PC-3 (cell line): ENCODE data around the gene CORO6. TPM values are rescaled to one million over a fixed set of nuclear protein-coding genes. Genes with fewer than 3 reads are reported as not detected.
A peak's percentile ranks its signal among the peaks of the same experiment; 100 is the strongest.

ENCODE experiments used
- ATAC-seq: fragments of 200-7000 bp; cut with Tn5 transposase; 2 replicates; pipeline ENCODE4 v1.9.1; 2020; ENCODE audit warnings: mild to moderate bottlenecking, moderate library complexity
- BruUV-seq: library from RNA; stranded (reverse); fragments of 400-500 nt; replicated peaks from 2 replicates; lab custom pipeline; 2021; lab: Mats Ljungman, UMichigan
- CTCF ChIA-PET: fragments of 300-600 bp; sonication (Branson Sonifier 250); formaldehyde crosslinking; loops from one replicate; lab custom pipeline; 2022; ENCODE audit warnings: antibody characterized with exemption; lab: Charles Lee
- POLR2A ChIA-PET: fragments of 300-600 bp; sonication (Branson Sonifier 250); formaldehyde crosslinking; loops from one replicate; lab custom pipeline; 2022; ENCODE audit warnings: antibody characterized with exemption; ENCODE audit not compliant: unreplicated experiment; lab: Charles Lee
- DNase-seq: peaks from one replicate; pipeline ENCODE4 v3.0.0-alpha.2; 2015
- H2AFZ ChIP-seq: fragments of 300-600 bp; sonication (generic); 2 replicates; pipeline ENCODE4 v1.6.0; 2016; ENCODE audit warnings: antibody characterized with exemption, low read length
- H3F3A ChIP-seq: fragments of 300-600 bp; sonication (generic); one replicate; pipeline ENCODE4 v1.6.0; 2017; ENCODE audit warnings: antibody characterized with exemption, low read length, control low read depth, mild to moderate bottlenecking; ENCODE audit not compliant: unreplicated experiment
- H3K27ac ChIP-seq: fragments of 300-600 bp; sonication (generic); 2 replicates; pipeline ENCODE4 v1.5.1; 2016; ENCODE audit warnings: mild to moderate bottlenecking, low read length
- H3K27me3 ChIP-seq: fragments of 300-600 bp; sonication (generic); 2 replicates; pipeline ENCODE4 v1.6.1; 2016; ENCODE audit warnings: low read length, mixed read lengths
- H3K36me3 ChIP-seq: fragments of 300-600 bp; sonication (generic); 2 replicates; pipeline ENCODE4 v1.6.1; 2016; ENCODE audit warnings: low read depth, mixed run types, low read length, mixed read lengths
- H3K4me1 ChIP-seq: fragments of 300-600 bp; sonication (generic); 2 replicates; pipeline ENCODE4 v1.5.1; 2016; ENCODE audit warnings: low read length; ENCODE audit not compliant: insufficient read depth
- H3K4me2 ChIP-seq: fragments of 300-600 bp; sonication (generic); 2 replicates; pipeline ENCODE4 v1.6.0; 2016; ENCODE audit warnings: low read length
- H3K4me3 ChIP-seq: fragments of 300-600 bp; sonication (generic); 2 replicates; pipeline ENCODE4 v1.5.1; 2016; ENCODE audit warnings: mild to moderate bottlenecking, low read length, mixed read lengths
- H3K79me2 ChIP-seq: fragments of 300-600 bp; sonication (generic); 2 replicates; pipeline ENCODE4 v1.6.1; 2017; ENCODE audit warnings: low read length, mixed read lengths
- H3K9ac ChIP-seq: fragments of 300-600 bp; sonication (generic); 2 replicates; pipeline ENCODE4 v1.6.0; 2016; ENCODE audit warnings: mild to moderate bottlenecking, low read length
- H3K9me2 ChIP-seq: fragments of 300-600 bp; sonication (generic); replicated peaks from 2 replicates; pipeline ENCODE4 v1.6.1; 2016; ENCODE audit warnings: mixed run types, low read length, mixed read lengths
- H3K9me3 ChIP-seq: fragments of 300-600 bp; sonication (generic); 2 replicates; pipeline ENCODE4 v1.6.1; 2016; ENCODE audit warnings: low read length, mixed read lengths
- H4K20me1 ChIP-seq: fragments of 300-600 bp; sonication (generic); 2 replicates; pipeline ENCODE4 v1.6.1; 2016; ENCODE audit warnings: low read length, mixed read lengths
- CTCF ChIP-seq: fragments of 300-600 bp; sonication (generic); conservative IDR thresholded peaks from 2 replicates; pipeline ENCODE4 v1.5.1; 2017; ENCODE audit warnings: antibody characterized with exemption, low read depth, mild to moderate bottlenecking, low read length
- EZH2 ChIP-seq: fragments of 300-600 bp; sonication (generic); IDR thresholded peaks from one replicate; pipeline ENCODE4 v1.6.1; 2017; ENCODE audit warnings: antibody characterized with exemption, mild to moderate bottlenecking, low read length; ENCODE audit not compliant: unreplicated experiment
- EZH2phosphoT487 ChIP-seq: fragments of 300-600 bp; sonication (generic); IDR thresholded peaks from 2 replicates; pipeline ENCODE4 v1.6.1; 2018; ENCODE audit warnings: mild to moderate bottlenecking, antibody characterized with exemption, low read length, borderline replicate concordance
- intact Hi-C: fragments of 100-400 bp; cut with micrococcal nuclease; formaldehyde crosslinking; loops from 2 replicates; pipeline ENCODE4 v1.9.0; 2023
- total RNA-seq: library from RNA; depleted of rRNA; stranded (reverse); fragments of >200 nt; gene quantifications from 2 replicates; pipeline ENCODE4 v1.2.3, GENCODE V29; 2014

Gene CORO6
- total RNA-seq, 1 experiment from 2014 or later = 0.44 TPM

- Histone ChIP-seq H3K9me2 (no peaks in the 10 kb centered on the region), H3K4me3 (no peak overlapping the region), H3K9me3 (no peaks in the 10 kb centered on the region), H3K27ac (no peak overlapping the region), H3K36me3 (no peaks in the 10 kb centered on the region), H3K4me2 (no peak overlapping the region), H3K27me3 (no peaks in the 10 kb centered on the region), H3K4me1 (no peaks in the 10 kb centered on the region; the same call in 1 of the 2 replicates), H3F3A (no peaks in the 10 kb centered on the region), H4K20me1 (no peaks in the 10 kb centered on the region), H3K79me2 (no peaks in the 10 kb centered on the region), H3K9ac (no peak overlapping the region), H2AFZ (no peak overlapping the region)
- intact Hi-C loops = no loop called here
- DNase-seq (no peak), ATAC-seq (no peak)
- CTCF ChIA-PET = no interaction called here
- BruUV-seq = no TSS peak
- POLR2A ChIA-PET = no interaction called here
- TF ChIP-seq EZH2 = no peak
- TF ChIP-seq CTCF = no peak
- no peak for TF ChIP-seq EZH2phosphoT487
These were observed 47.0 kb downstream of the CORO6 start for GRCh38 chr17:29575511-29576213.

GRCh38 chr17:29574732-29575510 lies 47.8 kb downstream of the CORO6 start:
- Histone ChIP-seq H3K27ac (no peak overlapping the region), H3K9ac (no peak overlapping the region), H3K79me2 (no peaks in the 10 kb centered on the region), H2AFZ (no peak overlapping the region), H4K20me1 (no peaks in the 10 kb centered on the region), H3K36me3 (no peaks in the 10 kb centered on the region), H3K4me1 (no peaks in the 10 kb centered on the region; the same call in 1 of the 2 replicates), H3K27me3 (no peaks in the 10 kb centered on the region), H3K4me3 (no peak overlapping the region), H3K9me2 (no peaks in the 10 kb centered on the region), H3K9me3 (no peaks in the 10 kb centered on the region), H3F3A (no peaks in the 10 kb centered on the region), H3K4me2 (no peak overlapping the region)
- POLR2A ChIA-PET = no interaction called here
- TSS peak; percentile 23 for BruUV-seq
- CTCF ChIA-PET = no interaction called here
- no peak for DNase-seq
- ATAC-seq = no peak
- intact Hi-C loops = no loop called here
- no peak for TF ChIP-seq CTCF
- no peak for TF ChIP-seq EZH2
- no peak for TF ChIP-seq EZH2phosphoT487
